NB4 (cell line): ENCODE measurements around the gene FAM193A.
A peak's percentile ranks its signal among the peaks of the same experiment; 100 is the strongest.

ENCODE experiments used
- DNase-seq: peaks from one replicate; pipeline ENCODE4 v3.0.0; 2010; ENCODE audit warnings: low read depth
- H3K4me3 ChIP-seq: one replicate; pipeline ENCODE4 v1.5.1; 2011; ENCODE audit warnings: mild to moderate bottlenecking, low read depth, low read length, moderate library complexity
- CTCF ChIP-seq: IDR thresholded peaks from one replicate; pipeline ENCODE4 v1.5.1; 2012; ENCODE audit warnings: low read depth, low read length
- MAX ChIP-seq: IDR thresholded peaks from 2 replicates; pipeline ENCODE4 v1.6.1; 2011; ENCODE audit warnings: low read depth, low read length
- MYC ChIP-seq: IDR thresholded peaks from 2 replicates; pipeline ENCODE4 v1.6.1; 2011; ENCODE audit warnings: low read depth, low read length
- POLR2A ChIP-seq: IDR thresholded peaks from 2 replicates; pipeline ENCODE4 v1.6.1; 2011; ENCODE audit warnings: mild to moderate bottlenecking; ENCODE audit not compliant: insufficient read length; ENCODE audit errors: extremely low read depth

Gene FAM193A

GRCh38 chr4:2651546-2651945, 115.1 kb downstream of the FAM193A start:
- TF ChIP-seq MAX (no peak), CTCF (no peak), POLR2A (no peak), MYC (no peak)
- DNase-seq, result no peak

GRCh38 chr4:2651998-2652397, 115.6 kb downstream of the FAM193A start:
- H3K4me3 ChIP-seq, result no peak overlapping the region

More at GRCh38 chr4:2651546-2651945, 115.1 kb downstream of the FAM193A start:
- no peak overlapping the region for H3K4me3 ChIP-seq

GRCh38 chr4:2652415-2653160, 116.1 kb downstream of the FAM193A start:
- no peak for TF ChIP-seq MAX
- TF ChIP-seq MYC, result no peak
- no peak for TF ChIP-seq POLR2A
- no peak for TF ChIP-seq CTCF
- DNase-seq, result peak; percentile 33
- no peak overlapping the region for H3K4me3 ChIP-seq

More at GRCh38 chr4:2651998-2652397, 115.6 kb downstream of the FAM193A start:
- TF ChIP-seq POLR2A (no peak), MYC (no peak), MAX (no peak), CTCF (no peak)
- no peak for DNase-seq

GRCh38 chr4:2660596-2661211, 124.3 kb downstream of the FAM193A start:
- TF ChIP-seq MYC (no peak), MAX (no peak), POLR2A (no peak), CTCF (no peak)
- DNase-seq, result no peak
- H3K4me3 ChIP-seq, result no peak overlapping the region

GRCh38 chr4:2662598-2662997, 126.2 kb downstream of the FAM193A start:
- no peak overlapping the region for H3K4me3 ChIP-seq
- TF ChIP-seq CTCF (no peak), MYC (no peak)
- DNase-seq, result peak; percentile 46
